ENCODE data around the gene UTP18. TPM values are rescaled to one million over a fixed set of nuclear protein-coding genes. Genes with fewer than 3 reads are reported as not detected.

The UTP18 gene
- total RNA-seq = 10 to 100 TPM; 17.4 to 21.4 (median 19.2) TPM
- polyA plus RNA-seq = 10 to 100 TPM; 20.4 to 27.9 (median 22.9) TPM

GRCh38 chr17:51260237-51261023, at the start of gene UTP18:
UTP18 (plus strand) TSS chr17:51260546; CDS start chr17:51260585, 39 bp downstream.
- Histone ChIP-seq H3K4me1 (peaks cover 0 to 58% (median 42%) of the 10 kb centered on the region in 4 donors), H3K27ac (peak within 1 kb of the TSS; percentile 91 to 100 (median 94)), H3K4me3 (peak within 1 kb of the TSS; percentile 92 to 96 (median 94)), H3K27me3 (no peaks in the 10 kb centered on the region), H3K9me3 (no peaks in the 10 kb centered on the region), H3K36me3 (peaks cover 0 to 29% (median 0%) of the 10 kb centered on the region in 4 donors)
- peak; percentile 99 for DNase-seq
- TF ChIP-seq POLR2A (IDR thresholded peaks at IDR 0.05) = peak; percentile 42 to 52
- TF ChIP-seq CTCF (IDR thresholded peaks at IDR 0.05) = no peak
- TF ChIP-seq EP300 (IDR thresholded peaks at IDR 0.05) = peak in 1 of 4 donors; percentile 32
- TF ChIP-seq POLR2AphosphoS5 (IDR thresholded peaks at IDR 0.05) = peak; percentile 75 to 90 (median 84)
- intact Hi-C loops (cut with DNase I) = loop anchor here (5.0 kb wide), 1 partner anchor 93 kb away; the partner anchor contains the start of gene NME2
- WGBS, 2 donors = 0 to 1% methylated on average over 93 of the region's 93 CpGs

- intact Hi-C loops (cut with DNase I) = no loop called here
Observed at GRCh38 chr17:51214920-51215319, 45.4 kb upstream of the UTP18 start.

GRCh38 chr17:51217946-51218345, 42.4 kb upstream of the UTP18 start:
- Histone ChIP-seq H3K36me3 (peaks cover 8 to 98% (median 26%) of the 10 kb centered on the region in 4 donors), H3K9me3 (no peaks in the 10 kb centered on the region), H3K27ac (no peak overlapping the region), H3K27me3 (no peaks in the 10 kb centered on the region), H3K4me3 (no peak overlapping the region), H3K4me1 (no peaks in the 10 kb centered on the region)
- 64 to 88% methylated on average over 1 of the region's 1 CpG for WGBS, 2 donors
- TF ChIP-seq CTCF (IDR thresholded peaks at IDR 0.05) = no peak
- no peak for TF ChIP-seq EP300 (IDR thresholded peaks at IDR 0.05)
- no peak for TF ChIP-seq POLR2AphosphoS5 (IDR thresholded peaks at IDR 0.05)
- no peak for TF ChIP-seq POLR2A (IDR thresholded peaks at IDR 0.05)
- no peak for DNase-seq
- intact Hi-C loops (cut with DNase I) = no loop called here

More at GRCh38 chr17:51214920-51215319, 45.4 kb upstream of the UTP18 start:
- whole genome bisulfite sequencing, 2 donors = 90 to 100% methylated on average over 1 of the region's 1 CpG
- Histone ChIP-seq H3K4me1 (no peaks in the 10 kb centered on the region), H3K36me3 (peaks cover 7 to 99% (median 23%) of the 10 kb centered on the region in 4 donors), H3K9me3 (no peaks in the 10 kb centered on the region), H3K27ac (no peak overlapping the region), H3K4me3 (no peak overlapping the region), H3K27me3 (no peaks in the 10 kb centered on the region)
- no peak for DNase-seq
- TF ChIP-seq POLR2AphosphoS5 (IDR thresholded peaks at IDR 0.05) (no peak), CTCF (IDR thresholded peaks at IDR 0.05) (no peak), POLR2A (IDR thresholded peaks at IDR 0.05) (no peak), EP300 (IDR thresholded peaks at IDR 0.05) (no peak)

- no peak for DNase-seq
- Histone ChIP-seq H3K9me3 (no peaks in the 10 kb centered on the region), H3K4me3 (no peak overlapping the region), H3K36me3 (peaks cover 8 to 76% (median 23%) of the 10 kb centered on the region in 4 donors), H3K27me3 (no peaks in the 10 kb centered on the region), H3K27ac (no peak overlapping the region), H3K4me1 (no peaks in the 10 kb centered on the region)
- TF ChIP-seq CTCF (IDR thresholded peaks at IDR 0.05) = no peak
- TF ChIP-seq POLR2A (IDR thresholded peaks at IDR 0.05) = no peak
- TF ChIP-seq POLR2AphosphoS5 (IDR thresholded peaks at IDR 0.05) = no peak
- no peak for TF ChIP-seq EP300 (IDR thresholded peaks at IDR 0.05)
- 90 to 91% methylated on average over 4 of the region's 4 CpGs for WGBS, 2 donors
- intact Hi-C loops (cut with DNase I) = no loop called here
Observed at GRCh38 chr17:51221322-51221721, 39.0 kb upstream of the UTP18 start.

Data from sigmoid colon (tissue), 7 donors.